Activated T-cell treated with anti-CD3 and anti-CD28 coated beads, Interleukin-2, amount 50 U/mL, for 48 hours (primary cell): Measurements from ENCODE around the gene IGSF8.
A peak's percentile ranks its signal among the peaks of the same experiment; 100 is the strongest.
"Not testable (repeated sequence)": the region's sequence is repeated elsewhere in the genome, so short reads cannot be mapped to it uniquely, and the experiment has no call there.

ENCODE experiments used
- DNase-seq, 2 experiments: peaks; one replicate each; pipeline ENCODE4 v3.0.0-alpha.2; 2020

Gene IGSF8

GRCh38 chr1:160097911-160098851 lies at the start of gene IGSF8:
TSS of gene IGSF8 (minus strand) at chr1:160098619. CDS start at chr1:160098472, 147 bp downstream.
- peak; percentile 95 for DNase-seq

GRCh38 chr1:160148121-160148520 lies 49.7 kb upstream of the IGSF8 start:
- DNase-seq = no peak

GRCh38 chr1:160146107-160146506 lies 47.7 kb upstream of the IGSF8 start:
- DNase-seq = no peak

GRCh38 chr1:160144921-160145320 lies 46.5 kb upstream of the IGSF8 start:
- DNase-seq = no peak

GRCh38 chr1:160143695-160144094 lies 45.3 kb upstream of the IGSF8 start:
- no peak for DNase-seq

- DNase-seq = no peak
Observed at GRCh38 chr1:160139840-160140239, 41.4 kb upstream of the IGSF8 start.

GRCh38 chr1:160137216-160137862 lies 38.9 kb upstream of the IGSF8 start:
- no peak for DNase-seq

GRCh38 chr1:160136926-160137200 lies 38.4 kb upstream of the IGSF8 start:
- no peak for DNase-seq

GRCh38 chr1:160136121-160136925 lies 37.9 kb upstream of the IGSF8 start:
- DNase-seq = no peak

GRCh38 chr1:160134791-160135572 lies 36.6 kb upstream of the IGSF8 start:
- DNase-seq = no peak

GRCh38 chr1:160133990-160134770 lies 35.8 kb upstream of the IGSF8 start:
- DNase-seq = no peak

GRCh38 chr1:160131803-160132565 lies 33.6 kb upstream of the IGSF8 start:
- DNase-seq = no peak

- DNase-seq = no peak
Observed at GRCh38 chr1:160130939-160131338, 32.5 kb upstream of the IGSF8 start.

GRCh38 chr1:160130486-160130885 lies 32.1 kb upstream of the IGSF8 start:
- no peak for DNase-seq

GRCh38 chr1:160129966-160130365 lies 31.5 kb upstream of the IGSF8 start:
- no peak for DNase-seq

- no peak for DNase-seq
Observed at GRCh38 chr1:160129558-160129957, 31.1 kb upstream of the IGSF8 start.

GRCh38 chr1:160129046-160129445 lies 30.6 kb upstream of the IGSF8 start:
- no peak for DNase-seq

GRCh38 chr1:160128636-160129035 lies 30.2 kb upstream of the IGSF8 start:
- DNase-seq = no peak

GRCh38 chr1:160127865-160128523 lies 29.6 kb upstream of the IGSF8 start:
- no peak for DNase-seq

GRCh38 chr1:160127381-160127780 lies 29.0 kb upstream of the IGSF8 start:
- DNase-seq = no peak

GRCh38 chr1:160126342-160126741 lies 27.9 kb upstream of the IGSF8 start:
- DNase-seq = not testable (repeated sequence)
